Right forelimb (tissue), 1 donor: ENCODE results near the gene ENDOU.
A peak's percentile ranks its signal among the peaks of the same experiment; 100 is the strongest.
"Not testable (repeated sequence)": the region's sequence is repeated elsewhere in the genome, so short reads cannot be mapped to it uniquely, and the experiment has no call there.

Experiments used
- DNase-seq: peaks from one replicate; pipeline ENCODE4 v3.0.0-alpha.2; 2018

The ENDOU gene

DNA sequence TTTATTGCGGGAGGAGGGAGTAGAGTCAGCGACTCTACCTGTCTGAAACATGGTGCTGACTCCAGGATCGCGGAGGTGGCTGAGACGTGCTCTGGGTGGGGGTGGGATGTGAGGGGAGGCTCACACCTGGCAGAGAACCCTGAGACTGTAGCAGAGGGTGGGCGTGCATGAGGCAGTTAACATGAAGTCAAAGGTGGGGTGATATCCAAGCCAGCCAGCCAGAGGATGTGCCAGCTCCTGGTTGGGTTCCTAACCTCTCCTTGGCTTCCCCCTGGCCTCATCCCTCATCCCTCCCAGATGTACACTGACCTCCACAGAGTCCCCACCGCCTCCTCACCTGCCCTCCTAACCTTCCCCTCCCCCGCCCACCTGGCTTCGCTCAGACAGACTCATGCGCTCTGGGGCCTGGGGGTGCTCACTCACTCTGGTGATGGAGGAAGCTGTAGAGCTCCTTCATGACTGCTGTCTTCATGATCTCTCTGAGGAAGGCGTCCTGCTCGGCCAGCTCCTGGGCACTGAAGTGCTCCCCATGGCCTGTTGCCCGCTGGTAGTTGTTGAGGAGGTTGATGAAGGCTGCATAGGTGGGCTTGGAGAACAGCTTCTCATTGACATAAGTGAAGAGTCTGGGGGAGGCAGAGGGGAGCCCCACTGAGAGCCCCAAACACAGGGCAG is 9.3 kb downstream of the ENDOU start:
- DNase-seq, result peak; percentile 47

DNA sequence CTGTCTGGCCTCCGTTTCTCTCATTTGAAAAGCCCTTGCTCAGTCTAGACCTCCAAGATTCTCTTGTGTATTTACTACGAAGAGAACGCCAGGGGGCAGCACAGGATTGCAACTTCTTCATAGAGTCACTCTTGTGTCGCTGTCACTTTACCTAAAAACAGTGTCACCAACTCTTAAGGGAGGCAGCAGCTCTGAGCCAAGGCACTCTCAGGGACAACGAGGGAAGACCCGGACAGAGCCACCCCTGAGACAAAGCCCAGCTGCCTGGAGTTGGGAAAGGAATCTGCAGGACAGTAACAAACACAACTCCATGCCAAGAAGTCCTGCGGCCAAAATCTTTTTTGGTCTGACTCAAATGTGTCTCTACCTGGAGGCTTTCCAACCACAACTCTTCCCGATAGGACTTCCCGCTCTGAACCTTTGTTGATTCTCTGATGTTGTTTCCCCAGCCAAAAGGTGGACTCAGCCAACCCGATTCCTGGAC is 9.9 kb downstream of the ENDOU start:
- DNase-seq, result peak; percentile 83

DNA sequence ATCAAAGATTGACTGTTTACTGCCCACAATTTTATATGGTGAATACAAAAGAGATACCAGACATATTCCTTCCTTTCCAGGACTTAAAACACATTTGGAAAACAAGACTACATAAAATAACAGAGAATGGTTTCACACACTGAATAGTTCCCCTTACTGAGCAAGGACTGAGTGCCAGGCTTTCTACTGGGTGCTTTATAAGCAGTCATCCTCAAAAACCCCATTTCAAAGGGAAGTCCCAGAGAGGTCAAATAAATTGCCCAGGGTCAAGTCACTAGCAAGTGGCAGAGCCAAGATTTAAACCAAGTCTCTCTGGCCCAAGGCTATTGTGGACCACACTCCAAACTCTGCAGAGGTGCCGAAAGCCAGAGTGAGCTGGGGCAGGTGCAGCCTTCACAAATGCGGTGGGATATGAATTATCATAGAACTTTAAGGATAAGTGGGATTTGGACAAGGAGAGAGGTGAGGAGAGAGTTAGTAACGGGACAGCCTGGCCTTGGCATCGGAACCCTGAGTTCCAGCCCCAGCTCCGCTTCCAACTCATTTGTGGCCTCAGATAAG is 10.4 kb downstream of the ENDOU start:
- no peak for DNase-seq

DNA sequence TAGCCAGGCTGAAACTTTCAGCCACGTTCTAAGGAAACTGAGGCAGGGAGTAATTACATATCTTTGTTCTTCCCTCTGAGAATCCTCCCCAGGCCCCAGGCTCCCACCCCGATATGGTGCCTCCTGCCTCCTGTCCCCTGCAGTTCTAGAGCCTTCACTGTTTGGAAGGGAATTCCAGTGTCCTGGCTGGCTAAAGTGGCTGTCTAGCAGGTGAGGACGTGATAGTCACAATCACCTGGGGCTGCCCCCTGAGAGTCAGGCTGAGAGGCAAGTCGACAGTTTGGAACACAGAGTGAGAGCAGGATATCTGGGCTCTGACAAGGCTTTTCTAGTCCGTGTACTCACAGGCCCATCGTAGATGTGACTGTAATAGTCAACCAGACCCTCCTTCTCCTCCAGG is 13.1 kb downstream of the ENDOU start:
- no peak for DNase-seq

DNA sequence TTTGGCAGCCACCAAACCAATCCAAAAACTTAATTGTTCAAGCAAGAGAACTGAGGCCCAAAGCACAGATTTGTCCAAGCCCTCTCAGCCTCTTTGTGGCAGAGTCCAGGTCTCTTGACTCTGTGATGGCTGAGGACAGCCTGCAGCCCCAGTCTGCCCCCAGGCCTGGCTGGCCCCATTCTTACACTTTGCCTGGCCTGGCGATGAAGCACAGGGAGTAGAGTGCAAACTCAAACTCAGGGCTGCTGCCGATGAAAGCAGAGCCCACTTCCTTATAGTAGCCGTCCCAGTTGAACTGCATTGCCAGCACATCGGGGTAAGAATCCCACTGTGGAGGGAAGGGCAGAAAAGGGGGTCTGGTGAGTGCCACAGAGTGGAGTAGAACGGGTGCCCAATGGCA is 13.8 kb downstream of the ENDOU start:
- no peak for DNase-seq

DNA sequence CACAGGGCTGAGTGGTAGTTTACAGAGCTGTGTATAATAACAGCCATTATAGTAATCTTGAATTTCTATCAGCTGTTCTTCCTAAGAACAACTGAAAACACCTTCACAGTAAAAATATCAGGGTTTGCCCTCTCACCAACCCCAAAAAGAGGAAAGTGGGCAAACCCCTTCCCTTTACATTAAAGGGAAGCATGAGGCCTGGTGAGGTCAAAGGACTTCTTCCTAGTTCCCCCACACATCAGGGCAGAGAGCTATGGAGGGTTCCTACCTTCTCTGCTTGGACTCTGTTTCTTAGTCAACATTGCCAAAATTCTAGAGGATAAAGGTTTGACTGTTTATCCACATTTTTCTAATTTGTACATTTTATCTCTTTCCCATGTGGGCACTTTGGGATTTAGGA is 15.0 kb downstream of the ENDOU start:
- no peak for DNase-seq

DNA sequence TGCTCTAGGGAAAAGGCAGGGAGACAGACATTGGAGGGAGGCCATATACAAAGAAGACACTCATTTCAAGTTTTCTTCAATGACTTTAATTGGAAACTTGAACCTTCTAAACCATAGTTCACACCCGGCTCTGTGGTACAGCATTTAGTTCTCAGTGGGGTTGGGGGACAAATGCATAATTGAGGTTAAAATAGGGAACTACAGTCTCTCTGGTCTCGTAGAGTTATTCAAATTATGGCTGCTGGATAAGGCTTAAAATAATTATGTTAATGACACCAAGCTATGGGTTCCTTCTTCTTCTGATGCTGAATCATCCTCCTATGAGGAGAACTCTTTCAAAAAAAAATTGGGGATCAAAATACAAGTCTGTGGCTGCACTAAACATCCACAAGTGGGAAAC is 15.6 kb downstream of the ENDOU start:
- no peak for DNase-seq

DNA sequence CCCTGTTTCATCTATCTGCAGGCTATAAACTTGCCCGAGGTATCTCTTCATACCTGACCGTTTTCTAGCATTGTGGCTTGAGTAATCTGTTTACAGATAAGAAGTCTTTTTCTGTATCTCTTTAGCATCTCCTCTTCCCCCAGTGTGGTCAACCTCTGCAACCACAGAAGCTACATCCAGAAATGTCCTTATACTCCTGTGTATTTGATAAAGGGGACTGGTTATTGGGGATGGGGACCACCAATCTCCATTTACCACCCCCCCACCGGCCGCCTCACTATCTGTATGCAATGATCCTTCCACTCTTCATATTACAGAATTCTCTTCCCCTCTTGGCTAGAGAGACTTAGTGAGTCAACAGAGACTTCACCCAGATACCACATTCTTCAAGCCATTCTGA is 16.1 kb downstream of the ENDOU start:
- peak; percentile 7 for DNase-seq

DNA sequence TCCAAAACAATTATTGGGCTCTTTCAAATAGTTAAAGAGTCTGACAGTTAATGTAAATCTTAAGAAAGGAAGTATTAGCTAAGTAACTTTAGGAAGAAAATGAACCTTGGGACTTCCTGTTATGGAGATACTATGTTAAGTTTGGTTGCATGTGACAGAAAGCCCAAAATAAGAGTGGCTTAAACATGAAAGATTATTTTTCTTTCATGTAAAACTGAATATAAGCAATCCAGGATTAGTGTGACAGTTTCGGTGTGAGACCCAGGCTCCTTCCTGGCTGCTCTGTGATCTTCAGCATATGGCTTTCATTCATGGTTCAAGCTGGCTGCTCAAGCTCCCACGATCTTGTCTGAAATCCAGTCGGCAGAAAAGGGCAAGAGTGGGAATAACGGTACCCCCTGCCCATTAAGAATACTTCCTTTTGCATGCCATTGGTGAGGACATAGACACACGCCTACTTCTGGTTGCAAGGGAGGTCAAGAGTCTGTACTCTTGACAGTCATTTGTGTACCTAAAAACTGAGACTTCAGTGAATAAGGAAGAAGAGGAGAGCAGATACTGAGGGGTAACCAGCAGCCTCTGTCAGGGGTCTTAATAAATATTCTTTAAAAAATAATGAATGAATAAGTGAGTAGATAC is 17.3 kb downstream of the ENDOU start:
- DNase-seq, result no peak

DNA sequence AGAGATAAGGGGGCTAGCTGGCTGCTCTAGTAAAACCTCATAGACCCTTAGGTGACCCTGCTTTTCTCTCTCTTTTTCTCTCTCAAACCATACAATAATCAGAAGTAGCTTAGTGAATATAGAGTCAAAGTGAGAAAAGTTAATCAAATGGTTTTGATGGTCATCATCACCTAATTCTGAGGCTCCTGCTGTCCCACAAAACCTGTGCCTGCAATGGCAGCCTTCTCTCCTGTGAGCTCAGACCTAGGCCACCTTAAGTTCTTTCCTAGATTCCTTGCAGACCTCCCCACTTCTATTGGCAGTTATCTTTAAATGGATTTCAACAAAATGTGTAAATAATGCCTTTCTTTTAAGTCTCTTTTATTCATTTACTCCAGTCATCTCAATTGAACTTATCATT is 17.9 kb downstream of the ENDOU start:
- no peak for DNase-seq

DNA sequence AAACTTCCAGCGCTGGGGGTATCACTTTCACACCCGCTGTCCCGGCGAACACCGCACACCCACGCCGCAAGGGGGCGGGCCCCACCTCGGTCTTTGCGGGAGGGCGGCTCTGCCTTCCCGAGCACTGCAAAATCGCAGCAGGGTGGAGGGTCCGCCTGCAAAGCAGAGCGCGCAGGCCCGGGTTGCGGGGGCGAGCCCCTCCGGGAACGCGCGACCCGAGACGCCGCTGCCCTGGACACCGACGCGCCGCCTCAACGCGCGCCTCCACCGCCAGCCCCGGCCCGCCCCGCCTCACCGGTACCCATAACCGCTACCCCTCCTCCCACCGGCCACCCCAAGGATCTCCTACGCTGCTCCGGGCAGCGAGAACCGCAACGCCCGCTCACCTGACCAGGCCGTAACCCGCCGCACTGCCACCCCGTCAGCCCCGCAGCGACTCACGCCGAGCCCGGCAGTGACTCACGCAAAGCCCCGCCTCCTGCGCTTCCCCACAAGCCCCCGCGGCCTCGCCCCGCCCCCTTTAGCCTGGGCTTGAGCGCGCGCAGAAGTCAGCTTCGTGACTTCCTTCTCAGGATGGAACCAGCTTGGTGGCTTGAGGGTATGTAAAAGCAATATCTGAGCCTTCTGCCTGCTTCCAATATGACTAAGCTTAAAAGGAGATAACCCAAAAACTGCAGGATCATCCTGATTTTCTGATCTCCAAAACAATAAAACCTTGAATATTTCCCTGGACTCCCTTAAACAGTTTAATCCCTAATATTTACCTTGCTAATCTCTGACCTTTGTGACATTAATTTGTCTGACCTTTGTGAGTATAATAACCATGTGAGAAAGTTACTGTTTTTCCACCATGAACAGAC is 19.5 kb downstream of the ENDOU start, which contains the start of gene RPAP3:
RPAP3 (minus strand) TSS at position 465 of the 860 bp plus-strand sequence. CDS start 3,190 bp downstream, outside the sequence.
- DNase-seq, result peak; percentile 96

DNA sequence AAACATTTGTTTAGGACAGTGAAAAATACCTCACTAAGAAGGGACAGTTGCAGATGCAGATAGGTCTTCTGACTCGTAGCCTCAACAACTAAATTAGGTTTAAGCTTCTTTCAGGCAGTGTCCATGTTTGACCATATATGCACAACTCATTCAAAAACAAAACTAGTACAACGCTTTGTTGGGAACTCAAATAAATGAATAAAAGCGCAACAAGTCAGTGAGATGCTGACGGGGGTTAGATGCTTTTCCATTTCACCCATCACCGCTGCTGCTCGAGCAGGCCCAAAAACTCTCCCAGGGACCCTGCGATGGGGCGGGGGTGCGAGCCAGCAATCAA is 20.1 kb downstream of the ENDOU start:
- no peak for DNase-seq

DNA sequence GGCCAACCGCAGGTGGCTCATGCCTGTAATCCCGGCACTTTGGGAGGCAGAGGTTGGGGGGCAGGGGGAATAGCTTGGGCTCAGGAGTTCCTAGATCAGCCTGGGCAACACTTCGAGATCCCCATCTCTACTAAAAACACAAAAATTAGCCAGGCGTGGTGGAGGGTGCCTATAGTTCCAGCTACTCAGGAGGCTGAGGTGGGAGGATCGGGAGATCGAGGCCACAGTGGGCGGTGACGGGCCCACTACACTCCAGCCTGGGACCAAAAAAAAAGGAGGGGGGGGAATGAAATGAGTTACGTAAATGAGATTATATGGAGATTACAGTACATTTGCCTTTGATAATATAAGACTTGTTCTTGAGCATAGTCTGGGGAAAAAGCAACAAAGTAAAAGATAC is 20.6 kb downstream of the ENDOU start:
- no peak for DNase-seq

DNA sequence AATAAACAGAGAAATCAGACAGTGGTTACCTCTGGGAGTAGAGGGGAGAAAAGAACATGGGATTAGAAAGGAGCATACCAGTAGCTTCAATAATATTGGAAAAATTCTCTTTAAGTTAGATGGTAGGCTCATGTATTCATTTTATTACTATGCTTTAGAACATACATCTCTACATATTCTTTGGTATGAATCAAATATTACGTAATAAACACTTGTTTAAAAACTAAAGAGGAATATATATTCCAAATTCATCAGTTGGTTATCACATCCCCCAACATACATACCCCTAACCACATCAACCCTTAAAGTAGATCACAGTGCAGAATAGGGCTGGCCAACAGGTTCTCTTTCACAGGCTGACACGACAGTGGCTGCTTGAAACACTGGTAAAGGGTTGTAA is 25.0 kb downstream of the ENDOU start:
- no peak for DNase-seq

DNA sequence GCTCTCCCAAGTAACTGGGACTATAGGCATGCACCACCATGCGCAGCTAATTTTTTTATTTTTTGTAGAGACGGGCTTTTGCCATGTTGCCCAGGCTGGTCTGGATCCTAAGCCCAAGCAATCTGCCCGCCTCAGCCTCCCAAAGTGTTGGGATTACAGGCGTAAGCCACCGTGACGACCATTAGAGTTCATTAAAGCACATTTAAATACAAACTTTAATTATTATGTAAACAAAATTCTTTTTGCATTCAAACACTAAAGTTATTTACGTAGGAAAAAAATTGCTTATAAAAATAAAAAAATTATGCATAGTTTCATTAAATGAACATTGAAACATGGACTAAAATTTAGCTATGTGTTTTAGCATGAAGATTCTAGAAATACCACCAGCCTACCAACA is 26.7 kb downstream of the ENDOU start:
- no peak for DNase-seq

DNA sequence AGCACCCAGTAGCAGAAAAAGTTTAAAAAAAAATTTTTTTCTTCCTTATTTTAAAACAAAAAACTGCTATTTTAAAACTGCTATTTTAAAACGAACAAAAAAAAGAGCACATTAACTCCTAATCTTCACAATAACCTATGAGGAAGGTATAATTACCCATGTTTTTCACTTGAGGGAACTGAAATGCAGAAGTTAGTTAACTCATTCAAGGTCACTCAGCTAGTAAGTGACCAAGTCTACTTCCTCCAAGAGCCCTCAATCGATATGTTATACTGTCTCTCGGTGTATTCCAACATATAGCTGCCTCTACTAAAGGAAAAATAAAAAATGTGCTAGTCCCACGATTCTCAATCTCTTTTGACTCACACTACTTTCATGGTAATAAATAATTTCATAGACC is 27.2 kb downstream of the ENDOU start:
- DNase-seq, result no peak

DNA sequence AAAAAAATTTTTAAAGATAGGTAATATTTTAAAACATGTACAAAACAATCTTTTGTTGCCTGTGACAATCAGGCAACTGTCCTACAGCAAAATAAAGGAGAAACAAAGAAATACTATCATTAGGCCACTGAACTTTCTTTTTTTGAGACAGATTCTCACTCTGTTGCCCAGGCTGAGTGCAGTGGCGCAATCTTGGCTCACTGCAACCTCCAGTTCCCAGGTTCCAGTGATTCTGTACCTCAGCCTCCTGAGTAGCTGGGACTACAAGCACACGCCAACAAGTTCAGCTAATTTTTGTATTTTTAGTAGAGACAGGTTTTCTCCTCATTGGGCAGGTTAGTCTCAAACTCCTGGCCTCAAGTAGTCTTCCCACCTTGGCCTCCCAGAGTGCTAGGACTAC is 36.1 kb downstream of the ENDOU start:
- DNase-seq, result no peak

DNA sequence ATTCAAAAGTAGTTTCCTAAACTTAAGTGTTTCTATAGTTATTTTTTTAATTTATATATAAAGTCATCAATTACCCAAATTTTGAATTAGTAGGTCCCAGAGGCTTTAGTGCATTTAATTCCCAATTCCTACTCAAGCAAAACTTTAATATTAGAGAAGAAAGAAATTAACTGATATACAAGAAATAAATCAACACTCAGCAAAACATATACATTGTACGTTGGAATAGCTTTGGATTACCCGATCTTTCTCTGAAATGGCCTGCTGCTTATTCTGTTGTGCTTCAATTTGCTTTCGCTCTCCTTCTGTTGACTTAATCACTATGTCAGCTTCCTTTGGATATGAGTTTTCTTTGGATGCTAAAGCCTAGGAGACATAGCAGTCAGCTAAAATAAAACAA is 37.7 kb downstream of the ENDOU start:
- no peak for DNase-seq

DNA sequence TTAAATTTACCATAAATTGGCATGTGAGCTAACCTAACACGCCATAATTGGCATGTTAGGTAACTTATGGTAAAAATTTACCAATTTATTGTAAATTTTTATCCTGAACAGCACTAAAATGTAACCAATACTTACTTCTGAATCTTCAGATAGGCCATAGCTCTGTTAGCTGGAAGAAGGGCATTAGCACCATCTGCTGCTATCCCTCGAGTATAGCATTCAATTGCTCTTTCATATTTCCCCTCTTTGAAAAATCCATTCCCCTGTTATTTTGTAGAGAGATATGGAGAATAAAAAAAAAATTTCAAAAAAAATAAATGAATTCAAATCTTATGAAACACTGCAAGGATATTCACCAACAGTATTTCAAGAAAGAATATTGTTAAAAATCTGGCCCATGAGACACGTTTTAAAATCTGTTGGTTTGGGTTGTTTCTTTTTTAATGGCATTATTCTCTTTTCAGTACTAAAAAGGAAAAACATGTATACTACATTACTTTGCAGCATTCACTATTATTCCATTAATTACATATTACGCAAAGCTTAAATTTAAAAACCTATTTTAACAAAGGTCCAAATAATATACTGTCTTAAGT is 38.5 kb downstream of the ENDOU start:
- no peak for DNase-seq

DNA sequence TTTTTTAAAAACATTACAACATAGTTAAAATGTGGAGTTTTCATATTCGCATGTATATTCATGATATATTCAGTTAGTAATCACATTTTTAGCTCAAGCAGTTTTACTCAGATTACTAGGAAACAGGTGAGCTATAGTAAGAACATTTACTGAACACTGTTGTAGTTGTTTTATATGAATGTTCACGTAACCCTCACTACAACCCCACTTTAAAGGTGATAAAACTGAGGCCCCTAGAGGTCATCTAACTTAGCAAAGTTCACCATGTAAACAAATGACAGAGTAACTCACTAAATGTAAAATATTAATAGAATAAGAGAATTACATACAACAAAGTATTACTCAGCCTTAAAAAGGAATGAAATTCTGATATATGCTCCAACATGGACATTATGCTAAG is 45.5 kb downstream of the ENDOU start:
- DNase-seq, result no peak

DNA sequence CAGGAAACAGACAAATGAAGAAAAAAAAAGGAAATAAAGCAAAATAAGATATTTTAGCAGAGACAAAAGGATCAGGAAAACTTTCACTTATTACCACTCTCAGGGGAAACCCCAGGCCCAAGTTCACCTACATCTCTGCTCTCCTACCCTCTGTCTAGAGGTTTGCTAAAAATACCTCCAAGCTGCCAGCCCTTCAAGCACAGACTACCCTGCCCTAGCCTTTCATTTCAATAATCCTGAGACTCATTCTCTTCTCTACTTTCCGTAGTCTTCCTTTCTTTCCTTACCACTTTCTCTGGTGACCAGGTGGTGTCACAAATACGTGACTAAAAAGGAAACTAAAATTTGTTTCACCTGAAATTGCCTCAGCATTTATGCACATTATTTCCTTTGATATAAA is 53.2 kb downstream of the ENDOU start:
- no peak for DNase-seq

DNA sequence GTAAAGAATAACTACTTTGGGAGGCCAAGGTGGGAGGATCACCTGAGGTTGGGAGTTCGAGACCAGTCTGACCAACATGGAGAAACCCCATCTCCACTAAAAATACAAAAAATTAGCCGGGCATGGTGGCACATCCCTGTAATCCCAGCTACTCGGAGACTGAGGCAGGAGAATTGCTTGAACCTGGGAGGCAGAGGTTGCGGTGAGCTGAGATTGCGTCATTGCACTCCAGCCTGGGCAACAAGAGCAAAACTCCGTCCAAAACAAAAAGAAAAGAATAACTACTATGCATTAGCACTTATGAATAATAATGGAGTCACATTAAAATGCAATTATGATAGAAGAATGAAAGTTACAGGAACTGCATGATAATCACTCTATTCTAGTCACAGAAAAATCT is 57.4 kb downstream of the ENDOU start:
- DNase-seq, result not testable (repeated sequence)
